ENCODE results near the gene GNG4.

DNA sequence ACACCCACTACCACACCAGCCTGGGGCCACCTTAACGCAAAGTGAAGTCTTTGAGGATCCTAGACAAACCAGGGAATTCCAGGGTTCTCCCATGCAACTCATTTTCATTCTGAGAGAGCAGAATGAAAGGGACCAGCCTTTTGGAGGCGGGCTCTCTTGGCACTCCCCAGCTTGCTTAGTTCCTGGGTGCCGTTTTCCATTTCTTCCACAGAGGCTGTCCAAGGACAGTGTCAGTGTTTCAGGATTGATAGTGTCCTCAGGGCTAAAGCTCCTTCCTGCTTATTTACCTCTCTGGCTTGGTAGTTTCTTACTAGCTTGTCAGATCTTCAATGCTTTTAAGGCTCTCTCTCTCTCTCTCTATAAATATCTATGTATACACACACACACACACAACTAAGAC is 30.1 kb upstream of the GNG4 start:
- TF ChIP-seq, protein P1, sequence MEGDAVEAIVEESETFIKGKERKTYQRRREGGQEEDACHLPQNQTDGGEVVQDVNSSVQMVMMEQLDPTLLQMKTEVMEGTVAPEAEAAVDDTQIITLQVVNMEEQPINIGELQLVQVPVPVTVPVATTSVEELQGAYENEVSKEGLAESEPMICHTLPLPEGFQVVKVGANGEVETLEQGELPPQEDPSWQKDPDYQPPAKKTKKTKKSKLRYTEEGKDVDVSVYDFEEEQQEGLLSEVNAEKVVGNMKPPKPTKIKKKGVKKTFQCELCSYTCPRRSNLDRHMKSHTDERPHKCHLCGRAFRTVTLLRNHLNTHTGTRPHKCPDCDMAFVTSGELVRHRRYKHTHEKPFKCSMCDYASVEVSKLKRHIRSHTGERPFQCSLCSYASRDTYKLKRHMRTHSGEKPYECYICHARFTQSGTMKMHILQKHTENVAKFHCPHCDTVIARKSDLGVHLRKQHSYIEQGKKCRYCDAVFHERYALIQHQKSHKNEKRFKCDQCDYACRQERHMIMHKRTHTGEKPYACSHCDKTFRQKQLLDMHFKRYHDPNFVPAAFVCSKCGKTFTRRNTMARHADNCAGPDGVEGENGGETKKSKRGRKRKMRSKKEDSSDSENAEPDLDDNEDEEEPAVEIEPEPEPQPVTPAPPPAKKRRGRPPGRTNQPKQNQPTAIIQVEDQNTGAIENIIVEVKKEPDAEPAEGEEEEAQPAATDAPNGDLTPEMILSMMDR (IDR thresholded peaks at IDR 0.05) = no peak
- TF ChIP-seq POLR2AphosphoS5 (IDR thresholded peaks at IDR 0.05) = no peak
- TF ChIP-seq POLR2A (IDR thresholded peaks at IDR 0.05) = no peak
- TF ChIP-seq EP300 (IDR thresholded peaks at IDR 0.05) = no peak

Data from sigmoid colon (tissue), 4 donors.